Natural killer cell (primary cell): ENCODE data around the gene ISL2. TPM values are rescaled to one million over a fixed set of nuclear protein-coding genes. Genes with fewer than 3 reads are reported as not detected.

Source experiments
- ATAC-seq, 3 donors: fragments of 150-1000 bp in 2 of 3; fragments of 200-7000 bp in 1 of 3; cut with Tn5 transposase; 1 replicate in 1 of 3; 2 replicates in 2 of 3; pipeline ENCODE4 v1.10.0; 2021; ENCODE audit warnings: mild to moderate bottlenecking in 2 of 3, moderate library complexity in 2 of 3
- DNase-seq, 2 donors: peaks; one replicate each; pipeline versions ENCODE4 v3.0.0 to v3.0.0-alpha.2; 2013 to 2021; ENCODE audit warnings: mixed read lengths in 1 of 2
- H3K27ac ChIP-seq: one replicate; pipeline ENCODE4 v1.5.1; 2013; ENCODE audit warnings: mild to moderate bottlenecking, low read length
- H3K27me3 ChIP-seq: one replicate; pipeline ENCODE4 v1.6.1; 2013; ENCODE audit warnings: low read length; ENCODE audit not compliant: control insufficient read depth, insufficient read depth
- H3K36me3 ChIP-seq: one replicate; pipeline ENCODE4 v1.6.1; 2013; ENCODE audit warnings: low read length; ENCODE audit not compliant: control insufficient read depth, insufficient read depth
- H3K4me1 ChIP-seq: one replicate; pipeline ENCODE4 v1.6.1; 2013; ENCODE audit warnings: low read length; ENCODE audit not compliant: control insufficient read depth, insufficient read depth
- H3K4me3 ChIP-seq: one replicate; pipeline ENCODE4 v1.5.1; 2013; ENCODE audit warnings: low read length
- H3K9me3 ChIP-seq: one replicate; pipeline ENCODE4 v1.6.1; 2013; ENCODE audit warnings: low read length; ENCODE audit not compliant: control insufficient read depth, insufficient read depth
- H3K27ac Mint-ChIP-seq, 2 donors: one replicate each; pipeline ENCODE4 v1.8.0; 2022; ENCODE audit warnings: mild to moderate bottlenecking in 2 of 2, mixed read lengths in 2 of 2, moderate library complexity in 1 of 2
- H3K27me3 Mint-ChIP-seq, 2 donors: one replicate each; pipeline ENCODE4 v1.8.0; 2022; ENCODE audit warnings: low read depth in 2 of 2, mixed read lengths in 2 of 2
- H3K36me3 Mint-ChIP-seq: one replicate; pipeline ENCODE4 v1.8.0; 2022; ENCODE audit warnings: mixed read lengths
- H3K4me1 Mint-ChIP-seq, 2 donors: one replicate each; pipeline ENCODE4 v1.8.0; 2022; ENCODE audit warnings: mixed read lengths in 2 of 2
- H3K4me3 Mint-ChIP-seq: one replicate; pipeline ENCODE4 v1.8.0; 2022; ENCODE audit warnings: mild to moderate bottlenecking, moderate library complexity, mixed read lengths
- H3K9me3 Mint-ChIP-seq, 2 donors: one replicate each; pipeline ENCODE4 v1.8.0; 2022; ENCODE audit warnings: mixed read lengths in 2 of 2
- intact Hi-C: fragments of 100-400 bp; cut with micrococcal nuclease; formaldehyde crosslinking; loops from one replicate; pipeline ENCODE4 v1.14.2; 2022
- total RNA-seq, 4 donors: library from RNA; stranded (reverse); fragments of 120-200 nt in 1 of 4; gene quantifications; one replicate each; pipeline versions ENCODE4 v1.2.3 to v1.2.4, GENCODE V29; 2013 to 2022
- TF ChIP-seq, protein P1 (sequence below): fragments of 200-600 bp; IDR thresholded peaks from one replicate; pipeline ENCODE4 v1.8.0; 2022; ENCODE audit warnings: antibody characterized with exemption

The ISL2 gene
- total RNA-seq, 3 donors from 2014 or later (not counting 1 experiment from before 2014, with no cell fraction given) = not detected

DNA sequence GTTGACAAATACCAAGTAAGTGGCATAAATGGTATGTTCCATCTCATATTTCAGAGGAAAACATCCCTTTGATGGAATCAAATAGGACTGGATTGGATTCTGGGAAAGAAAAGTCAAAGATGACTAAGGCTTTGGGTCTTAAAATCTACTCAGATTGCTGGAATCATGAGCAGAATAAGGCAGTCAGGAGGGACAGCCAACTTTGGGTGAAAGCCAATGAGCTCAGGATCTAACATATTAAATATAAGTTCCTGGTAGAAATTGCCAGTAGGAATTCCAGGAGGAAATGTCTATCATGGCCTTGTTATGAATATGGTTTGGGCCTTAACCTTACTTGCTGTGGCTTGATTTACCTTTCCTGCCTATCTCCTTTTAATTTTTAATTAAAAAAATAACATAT, 55.3 kb downstream of the ISL2 start:
- H3K36me3 Mint-ChIP-seq = no peaks in the 10 kb centered on the region
- Histone ChIP-seq H3K27ac (no peak overlapping the region), H3K36me3 (no peaks in the 10 kb centered on the region), H3K4me3 (no peak overlapping the region), H3K27me3 (no peaks in the 10 kb centered on the region), H3K9me3 (no peaks in the 10 kb centered on the region), H3K4me1 (no peaks in the 10 kb centered on the region)
- TF ChIP-seq, protein P1, sequence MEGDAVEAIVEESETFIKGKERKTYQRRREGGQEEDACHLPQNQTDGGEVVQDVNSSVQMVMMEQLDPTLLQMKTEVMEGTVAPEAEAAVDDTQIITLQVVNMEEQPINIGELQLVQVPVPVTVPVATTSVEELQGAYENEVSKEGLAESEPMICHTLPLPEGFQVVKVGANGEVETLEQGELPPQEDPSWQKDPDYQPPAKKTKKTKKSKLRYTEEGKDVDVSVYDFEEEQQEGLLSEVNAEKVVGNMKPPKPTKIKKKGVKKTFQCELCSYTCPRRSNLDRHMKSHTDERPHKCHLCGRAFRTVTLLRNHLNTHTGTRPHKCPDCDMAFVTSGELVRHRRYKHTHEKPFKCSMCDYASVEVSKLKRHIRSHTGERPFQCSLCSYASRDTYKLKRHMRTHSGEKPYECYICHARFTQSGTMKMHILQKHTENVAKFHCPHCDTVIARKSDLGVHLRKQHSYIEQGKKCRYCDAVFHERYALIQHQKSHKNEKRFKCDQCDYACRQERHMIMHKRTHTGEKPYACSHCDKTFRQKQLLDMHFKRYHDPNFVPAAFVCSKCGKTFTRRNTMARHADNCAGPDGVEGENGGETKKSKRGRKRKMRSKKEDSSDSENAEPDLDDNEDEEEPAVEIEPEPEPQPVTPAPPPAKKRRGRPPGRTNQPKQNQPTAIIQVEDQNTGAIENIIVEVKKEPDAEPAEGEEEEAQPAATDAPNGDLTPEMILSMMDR = no peak
- intact Hi-C loops = no loop called here
- no peaks in the 10 kb centered on the region for H3K27me3 Mint-ChIP-seq
- no peak for ATAC-seq
- DNase-seq = no peak
- no peak overlapping the region for H3K27ac Mint-ChIP-seq
- H3K4me1 Mint-ChIP-seq = no peaks in the 10 kb centered on the region
- H3K9me3 Mint-ChIP-seq = no peaks in the 10 kb centered on the region
- H3K4me3 Mint-ChIP-seq = no peak overlapping the region

Other genes with a start within 250 kb of the ISL2 start
- 10 to 100 TPM; 71.9 to 93.1 (median 79.8) TPM for gene ETFA, start 25.3 kb upstream of the ISL2 start, total RNA-seq